Body of pancreas (tissue), 4 donors: ENCODE data around the gene CDC42SE1. TPM values are rescaled to one million over a fixed set of nuclear protein-coding genes. Genes with fewer than 3 reads are reported as not detected.

Experiments used
- ATAC-seq: fragments of 150-250 bp; one replicate; pipeline ENCODE4 v1.9.1; 2016
- DNase-seq, 4 donors: peaks; one replicate each; pipeline ENCODE4 v3.0.0-alpha.2; 2019
- H3K27ac ChIP-seq, 4 donors: fragments of 200-600 bp; sonication (generic); 1 replicate in 3 of 4; 2 replicates in 1 of 4; pipeline versions ENCODE4 v1.5.1 to v1.6.1; 2016 to 2019; ENCODE audit warnings: mild to moderate bottlenecking in 1 of 4, mixed read lengths in 1 of 4, moderate library complexity in 1 of 4
- H3K27me3 ChIP-seq, 2 donors: fragments of 200-600 bp; sonication (generic); one replicate each; pipeline ENCODE4 v1.6.0; 2016; ENCODE audit warnings: mild to moderate bottlenecking in 1 of 2
- H3K36me3 ChIP-seq, 2 donors: fragments of 200-600 bp; sonication (generic); replicated peaks in 1 of 2; 2 replicates each; pipeline ENCODE4 v1.5.1; 2016; ENCODE audit warnings: low read depth in 2 of 2; ENCODE audit not compliant: insufficient read depth in 1 of 2
- H3K4me1 ChIP-seq: fragments of 200-600 bp; sonication (generic); one replicate; pipeline ENCODE4 v1.6.0; 2016
- H3K4me3 ChIP-seq, 2 donors: fragments of 200-600 bp; sonication (generic); 1 replicate in 1 of 2; 2 replicates in 1 of 2; pipeline ENCODE4 v1.5.1; 2016 to 2019
- H3K9me3 ChIP-seq, 3 donors: fragments of 200-600 bp; sonication (generic); 1 replicate in 2 of 3; 2 replicates in 1 of 3; pipeline ENCODE4 v1.5.1; 2016
- CTCF ChIP-seq, 7 experiments: fragments of 450-650 bp in 4 of 7; fragments of 200-600 bp in 3 of 7; sonication (generic) in 3 of 7; IDR thresholded peaks; one replicate each; pipeline ENCODE4 v1.5.1; 2016 to 2019; ENCODE audit warnings: antibody characterized with exemption in 7 of 7
- POLR2A ChIP-seq, 3 donors: fragments of 450-650 bp; IDR thresholded peaks; one replicate each; pipeline ENCODE4 v1.6.1; 2016; ENCODE audit warnings: antibody characterized with exemption in 3 of 3, mild to moderate bottlenecking in 2 of 3
- WGBS, 2 donors: methylation state at CpG; one replicate each; pipeline ENCODE4 v1.1.5; 2017; 5-methylcytosine and 5-hydroxymethylcytosine counted together
- intact Hi-C: fragments of 100-400 bp; cut with DNase I; formaldehyde crosslinking; loops from one replicate; pipeline ENCODE4 v1.15.1; 2023
- total RNA-seq, 2 donors: library from RNA; depleted of rRNA; stranded (reverse); fragments of >200 nt; gene quantifications; one replicate each; pipeline ENCODE4 v1.1.0, GENCODE V29; 2016

CDC42SE1 gene
- total RNA-seq, 2 donors from 2014 or later, result 40.2 to 43.8 TPM

GRCh38 chr1:151056149-151056548, 3.3 kb downstream of the CDC42SE1 start:
- Histone ChIP-seq H3K27me3 (no peaks in the 10 kb centered on the region), H3K9me3 (no peaks in the 10 kb centered on the region), H3K4me1 (peaks cover 35% of the 10 kb centered on the region), H3K27ac (peak overlapping the region; percentile 8 to 97 (median 59)), H3K4me3 (no peak overlapping the region), H3K36me3 (peaks cover 0 to 18% of the 10 kb centered on the region in 2 donors)
- 37 to 48% methylated on average over 2 of the region's 2 CpGs for WGBS, 2 donors
- TF ChIP-seq CTCF (IDR thresholded peaks at IDR 0.05) (no peak), POLR2A (IDR thresholded peaks at IDR 0.05) (no peak)
- ATAC-seq, result no peak
- intact Hi-C loops, result no loop called here
- DNase-seq, result no peak

GRCh38 chr1:151055581-151055980, 3.8 kb downstream of the CDC42SE1 start:
- no peaks in the 10 kb centered on the region for H3K27me3 ChIP-seq
- H3K4me3 ChIP-seq, result no peak overlapping the region
- peaks cover 0 to 18% of the 10 kb centered on the region in 2 donors for H3K36me3 ChIP-seq
- intact Hi-C loops, result no loop called here
- TF ChIP-seq CTCF (IDR thresholded peaks at IDR 0.05), result no peak
- TF ChIP-seq POLR2A (IDR thresholded peaks at IDR 0.05), result no peak
- DNase-seq (no peak), ATAC-seq (no peak)
- H3K4me1 ChIP-seq, result peaks cover 35% of the 10 kb centered on the region
- H3K27ac ChIP-seq, result peak overlapping the region in 2 of 4 donors; percentile 94 to 97
- H3K9me3 ChIP-seq, result no peaks in the 10 kb centered on the region
- 50 to 75% methylated on average over 1 to 2 of the region's 2 CpGs for WGBS, 2 donors

DNA sequence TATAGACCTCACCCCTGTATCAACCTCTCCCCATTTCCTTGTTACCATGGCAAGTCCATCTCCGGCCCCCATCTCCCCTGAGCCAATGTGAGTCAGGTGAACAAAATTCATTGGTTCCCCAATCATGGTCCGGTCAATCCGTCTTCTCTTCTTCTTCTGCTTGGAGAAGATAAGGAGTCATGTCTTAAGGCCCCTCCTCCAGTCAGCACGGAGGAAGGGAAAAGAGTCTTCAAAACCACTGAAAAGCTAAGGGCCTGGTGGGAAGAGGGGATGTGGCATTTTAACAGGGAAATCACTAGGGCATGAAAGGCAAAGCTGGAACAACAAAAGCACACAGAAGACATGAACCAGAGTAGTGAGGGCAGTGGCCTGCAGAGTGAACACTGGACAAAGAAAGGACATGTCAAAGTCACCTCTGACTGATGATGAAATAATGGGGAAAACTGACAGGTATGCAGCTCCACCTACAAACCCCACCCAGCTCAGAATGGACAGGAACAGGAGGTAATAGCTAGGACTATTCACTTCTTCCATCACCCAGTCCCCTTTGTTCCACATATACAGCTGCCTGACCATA, 4.4 kb downstream of the CDC42SE1 start:
- intact Hi-C loops, result no loop called here
- Histone ChIP-seq H3K9me3 (no peaks in the 10 kb centered on the region), H3K27ac (peak overlapping the region in 1 of 4 donors; percentile 94), H3K4me3 (no peak overlapping the region), H3K27me3 (no peaks in the 10 kb centered on the region), H3K4me1 (peaks cover 34% of the 10 kb centered on the region), H3K36me3 (peaks cover 0 to 18% of the 10 kb centered on the region in 2 donors)
- TF ChIP-seq POLR2A (IDR thresholded peaks at IDR 0.05) (no peak), CTCF (IDR thresholded peaks at IDR 0.05) (no peak)
- DNase-seq (no peak), ATAC-seq (no peak)
- WGBS, 2 donors, result 91 to 97% methylated on average over 4 of the region's 4 CpGs

- Histone ChIP-seq H3K36me3 (peaks cover 0 to 18% of the 10 kb centered on the region in 2 donors), H3K4me1 (peaks cover 20% of the 10 kb centered on the region), H3K4me3 (no peak overlapping the region), H3K27me3 (no peaks in the 10 kb centered on the region), H3K9me3 (no peaks in the 10 kb centered on the region), H3K27ac (no peak overlapping the region)
- TF ChIP-seq POLR2A (IDR thresholded peaks at IDR 0.05) (no peak), CTCF (IDR thresholded peaks at IDR 0.05) (no peak)
- intact Hi-C loops, result no loop called here
- DNase-seq (no peak), ATAC-seq (no peak)
- 82 to 89% methylated on average over 2 of the region's 2 CpGs for WGBS, 2 donors
Observed at GRCh38 chr1:151051356-151052009, 7.9 kb downstream of the CDC42SE1 start.
